IMR-90 (cell line): ENCODE data around the gene RAI14. TPM values are rescaled to one million over a fixed set of nuclear protein-coding genes. Genes with fewer than 3 reads are reported as not detected.

ENCODE experiments used
- ATAC-seq: fragments of 200-7000 bp; cut with Tn5 transposase; 2 replicates; pipeline ENCODE4 v1.9.1; 2020; ENCODE audit warnings: low read depth, mild to moderate bottlenecking, moderate library complexity
- BruUV-seq: library from RNA; stranded (reverse); fragments of 400-500 nt; replicated peaks from 2 replicates; lab custom pipeline; 2021; lab: Mats Ljungman, UMichigan
- CTCF ChIA-PET: fragments of 300-600 bp; formaldehyde crosslinking; extraction: SDS; loops from one replicate; lab custom pipeline; 2021; ENCODE audit warnings: antibody characterized with exemption; lab: Yijun Ruan, JAX
- POLR2A ChIA-PET: fragments of 300-600 bp; sonication (Branson Sonifier 250); formaldehyde crosslinking; loops from one replicate; lab custom pipeline; 2022; ENCODE audit warnings: antibody characterized with exemption; ENCODE audit not compliant: unreplicated experiment; lab: Charles Lee
- DNase-seq: peaks from one replicate; pipeline ENCODE4 v3.0.0; 2013
- H2AFZ ChIP-seq: replicated peaks from 2 replicates; pipeline ENCODE3; 2013; ENCODE audit warnings: low read length, mild to moderate bottlenecking; ENCODE audit not compliant: poor library complexity
- H2AK5ac ChIP-seq: 2 replicates; pipeline ENCODE4 v1.6.1; 2013; ENCODE audit warnings: low read depth, low read length, inconsistent platforms
- H2AK9ac ChIP-seq: replicated peaks from 2 replicates; pipeline ENCODE3; 2013; ENCODE audit warnings: mild to moderate bottlenecking, low read depth, low read length, moderate library complexity; ENCODE audit not compliant: poor library complexity
- H2BK120ac ChIP-seq: 2 replicates; pipeline ENCODE4 v1.6.1; 2013; ENCODE audit warnings: low read depth, low read length, inconsistent platforms
- H2BK15ac ChIP-seq: 3 replicates; pipeline ENCODE4 v1.6.1; 2013; ENCODE audit warnings: low read depth, low read length, inconsistent platforms
- H2BK20ac ChIP-seq: 2 replicates; pipeline ENCODE4 v1.6.1; 2013; ENCODE audit warnings: low read depth, mild to moderate bottlenecking, inconsistent platforms, low read length, moderate library complexity
- H2BK5ac ChIP-seq: 2 replicates; pipeline ENCODE4 v1.6.1; 2013; ENCODE audit warnings: mild to moderate bottlenecking, low read depth, low read length, inconsistent platforms; ENCODE audit not compliant: poor library complexity, severe bottlenecking
- H3K14ac ChIP-seq: replicated peaks from 2 replicates; pipeline ENCODE4 v1.6.1; 2013; ENCODE audit warnings: low read depth, low read length, inconsistent platforms
- H3K18ac ChIP-seq: 2 replicates; pipeline ENCODE4 v1.6.1; 2013; ENCODE audit warnings: low read depth, low read length, control low read depth
- H3K23ac ChIP-seq: 2 replicates; pipeline ENCODE4 v1.6.1; 2013; ENCODE audit warnings: low read depth, low read length, inconsistent platforms
- H3K27ac ChIP-seq: 2 replicates; pipeline ENCODE4 v1.5.1; 2013; ENCODE audit warnings: mild to moderate bottlenecking, control low read depth, low read length; ENCODE audit not compliant: insufficient read depth
- H3K27me3 ChIP-seq: 2 replicates; pipeline ENCODE4 v1.6.1; 2013; ENCODE audit warnings: low read length; ENCODE audit not compliant: control insufficient read depth, insufficient read depth
- H3K36me3 ChIP-seq: 2 replicates; pipeline ENCODE4 v1.6.1; 2013; ENCODE audit warnings: low read length, mixed read lengths; ENCODE audit not compliant: control insufficient read depth, insufficient read depth
- H3K4ac ChIP-seq: 2 replicates; pipeline ENCODE4 v1.6.1; 2013; ENCODE audit warnings: low read depth, low read length, inconsistent platforms
- H3K4me1 ChIP-seq: 2 replicates; pipeline ENCODE4 v1.6.1; 2013; ENCODE audit warnings: low read length, mixed read lengths; ENCODE audit not compliant: control insufficient read depth, insufficient read depth
- H3K4me2 ChIP-seq: 2 replicates; pipeline ENCODE4 v1.6.1; 2013; ENCODE audit warnings: low read depth, mild to moderate bottlenecking, control low read depth, low read length, moderate library complexity
- H3K4me3 ChIP-seq: 2 replicates; pipeline ENCODE4 v1.5.1; 2013; ENCODE audit warnings: low read depth, mild to moderate bottlenecking, control low read depth, low read length, moderate library complexity; ENCODE audit not compliant: insufficient read depth
- H3K56ac ChIP-seq: 2 replicates; pipeline ENCODE4 v1.6.1; 2013; ENCODE audit warnings: low read length, inconsistent platforms; ENCODE audit not compliant: insufficient read depth; ENCODE audit errors: extremely low read depth
- H3K79me1 ChIP-seq, 2 experiments: 2 replicates each; pipeline ENCODE4 v1.6.1; 2013; ENCODE audit warnings: low read length in 2 of 2, inconsistent platforms in 1 of 2, low read depth in 1 of 2
- H3K9ac ChIP-seq: 2 replicates; pipeline ENCODE4 v1.6.1; 2013; ENCODE audit warnings: low read depth, low read length, control low read depth
- H3K9me1 ChIP-seq: 2 replicates; pipeline ENCODE4 v1.6.1; 2013; ENCODE audit warnings: low read length, inconsistent platforms; ENCODE audit not compliant: insufficient read depth
- H3K9me3 ChIP-seq: 2 replicates; pipeline ENCODE4 v1.6.1; 2013; ENCODE audit warnings: low read length; ENCODE audit not compliant: control insufficient read depth, insufficient read depth
- H4K20me1 ChIP-seq: 2 replicates; pipeline ENCODE4 v1.6.1; 2013; ENCODE audit warnings: low read length, inconsistent platforms; ENCODE audit not compliant: insufficient read depth
- H4K5ac ChIP-seq: 2 replicates; pipeline ENCODE4 v1.6.1; 2013; ENCODE audit warnings: mild to moderate bottlenecking, low read depth, low read length, control low read depth
- H4K8ac ChIP-seq, 2 experiments: 2 replicates each; pipeline ENCODE4 v1.6.1; 2013; ENCODE audit warnings: low read depth in 2 of 2, low read length in 2 of 2, control low read depth in 1 of 2, inconsistent platforms in 1 of 2
- H4K91ac ChIP-seq: 2 replicates; pipeline ENCODE4 v1.6.1; 2013; ENCODE audit warnings: low read depth, low read length, inconsistent platforms; ENCODE audit not compliant: insufficient read depth
- CEBPB ChIP-seq: IDR thresholded peaks from 2 replicates; pipeline ENCODE4 v1.6.1; 2012; ENCODE audit warnings: low read depth, low read length, improper control_type of control experiment
- ELK1 ChIP-seq: fragments of 150-350 bp; IDR thresholded peaks from 2 replicates; pipeline ENCODE4 v1.6.1; 2016; ENCODE audit warnings: low read depth, mild to moderate bottlenecking, low read length, moderate library complexity, borderline replicate concordance
- FOS ChIP-seq: fragments of 150-350 bp; IDR thresholded peaks from 2 replicates; pipeline ENCODE4 v1.6.1; 2016; ENCODE audit warnings: low read depth, low read length
- MAFK ChIP-seq: IDR thresholded peaks from 2 replicates; pipeline ENCODE4 v1.6.1; 2012; ENCODE audit warnings: low read depth, low read length, improper control_type of control experiment
- NFE2L2 ChIP-seq: fragments of 150-350 bp; IDR thresholded peaks from 2 replicates; pipeline ENCODE4 v1.6.1; 2016; ENCODE audit warnings: low read depth, mild to moderate bottlenecking, low read length
- POLR2A ChIP-seq: IDR thresholded peaks from 2 replicates; pipeline ENCODE4 v1.6.1; 2012; ENCODE audit warnings: mild to moderate bottlenecking, low read depth, low read length
- RAD21 ChIP-seq: IDR thresholded peaks from 2 replicates; pipeline ENCODE4 v1.6.1; 2012; ENCODE audit warnings: low read length, improper control_type of control experiment
- RCOR1 ChIP-seq: IDR thresholded peaks from 2 replicates; pipeline ENCODE4 v1.6.1; 2012; ENCODE audit warnings: mild to moderate bottlenecking, low read length, improper control_type of control experiment; ENCODE audit not compliant: insufficient replicate concordance
- WGBS, 2 experiments: methylation state at CpG; one replicate each; pipeline versions ENCODE4 v1.1.5 to v1.1.7; 2013; ENCODE audit warnings: missing lambda C conversion rate in 2 of 2; ENCODE audit not compliant: insufficient read length in 1 of 2; ENCODE audit errors: extremely low coverage in 2 of 2; 5-methylcytosine and 5-hydroxymethylcytosine counted together
- dilution Hi-C: fragments of 300-500 bp; cut with HindIII; formaldehyde crosslinking; loops from one replicate; pipeline ENCODE4 v1.14.3; 2018; ENCODE audit warnings: low sequenced_read_pairs; ENCODE audit not compliant: unreplicated experiment
- in situ Hi-C: fragments of 300-500 bp; cut with MboI; formaldehyde crosslinking; loops from 3 replicates; pipeline ENCODE4 v1.14.3; 2019; ENCODE audit warnings: low sequenced_read_pairs, inconsistent platforms, mixed read lengths
- intact Hi-C: fragments of 100-400 bp; cut with micrococcal nuclease; formaldehyde crosslinking; loops from 2 replicates; pipeline ENCODE4 v1.10.0; 2022
- polyA plus RNA-seq, 3 experiments: library from polyadenylated mRNA; depleted of rRNA; stranded (reverse); fragments of >200 nt; gene quantifications; 2 replicates each; pipeline ENCODE4 v1.2.3, GENCODE V29; 2012; ENCODE audit warnings: low replicate concordance in 1 of 3
- total RNA-seq: library from RNA; depleted of rRNA; stranded (reverse); fragments of >200 nt; gene quantifications from 2 replicates; pipeline ENCODE4 v1.2.3, GENCODE V29; 2012
- TF ChIP-seq, protein P1 (sequence below): conservative IDR thresholded peaks from 2 replicates; pipeline ENCODE4 v1.5.1; 2012; ENCODE audit warnings: mild to moderate bottlenecking, low read depth, low read length, improper control_type of control experiment

Gene RAI14
- total and polyA plus RNA-seq, 2 of the 4 experiments (the other 2 are of a cell fraction): 221 to 267 TPM

DNA sequence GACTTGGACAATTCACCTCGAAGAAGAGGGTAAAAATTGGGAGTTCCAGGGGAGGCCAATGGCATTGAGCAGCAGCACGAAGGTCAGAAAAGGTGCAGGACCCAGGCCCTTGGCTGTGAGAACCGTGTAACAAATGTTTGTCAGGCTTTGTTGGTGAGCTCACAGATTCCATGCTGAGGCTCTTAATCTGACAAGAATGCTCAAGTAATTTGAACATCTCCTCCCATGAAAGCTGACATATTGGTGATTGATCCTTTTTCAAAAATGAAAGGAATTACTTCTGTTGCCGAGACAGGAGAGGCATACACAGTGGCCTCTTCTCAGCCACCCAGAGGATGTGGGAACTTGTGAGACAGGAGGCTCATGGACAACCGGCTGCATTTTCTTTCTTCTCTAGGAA, 11.6 kb downstream of the RAI14 start:
- ChIA-PET POLR2A (no interaction called here), CTCF (no interaction called here)
- ATAC-seq (no peak; the same call in 1 of the 2 replicates), DNase-seq (no peak)
- H3K23ac ChIP-seq: peak overlapping the region; percentile 58; the same call in 1 of the 2 replicates
- no peak overlapping the region for H3K56ac ChIP-seq
- peaks cover 0 to 56% of the 10 kb centered on the region in 2 experiments; a peak in 2 of 4 replicates for H3K79me1 ChIP-seq
- H4K8ac ChIP-seq: peak overlapping the region in 1 of 2 experiments; percentile 31; a peak in 1 of 4 replicates
- H3K4ac ChIP-seq: no peak overlapping the region
- peaks cover 94% of the 10 kb centered on the region for H4K20me1 ChIP-seq
- TF ChIP-seq FOS (no peak), RAD21 (no peak), POLR2A (no peak), ELK1 (no peak), NFE2L2 (no peak), MAFK (no peak), CEBPB (no peak), RCOR1 (no peak)
- TF ChIP-seq, protein P1, sequence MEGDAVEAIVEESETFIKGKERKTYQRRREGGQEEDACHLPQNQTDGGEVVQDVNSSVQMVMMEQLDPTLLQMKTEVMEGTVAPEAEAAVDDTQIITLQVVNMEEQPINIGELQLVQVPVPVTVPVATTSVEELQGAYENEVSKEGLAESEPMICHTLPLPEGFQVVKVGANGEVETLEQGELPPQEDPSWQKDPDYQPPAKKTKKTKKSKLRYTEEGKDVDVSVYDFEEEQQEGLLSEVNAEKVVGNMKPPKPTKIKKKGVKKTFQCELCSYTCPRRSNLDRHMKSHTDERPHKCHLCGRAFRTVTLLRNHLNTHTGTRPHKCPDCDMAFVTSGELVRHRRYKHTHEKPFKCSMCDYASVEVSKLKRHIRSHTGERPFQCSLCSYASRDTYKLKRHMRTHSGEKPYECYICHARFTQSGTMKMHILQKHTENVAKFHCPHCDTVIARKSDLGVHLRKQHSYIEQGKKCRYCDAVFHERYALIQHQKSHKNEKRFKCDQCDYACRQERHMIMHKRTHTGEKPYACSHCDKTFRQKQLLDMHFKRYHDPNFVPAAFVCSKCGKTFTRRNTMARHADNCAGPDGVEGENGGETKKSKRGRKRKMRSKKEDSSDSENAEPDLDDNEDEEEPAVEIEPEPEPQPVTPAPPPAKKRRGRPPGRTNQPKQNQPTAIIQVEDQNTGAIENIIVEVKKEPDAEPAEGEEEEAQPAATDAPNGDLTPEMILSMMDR: no peak
- peaks cover 42% of the 10 kb centered on the region for H3K9me1 ChIP-seq
- no peak overlapping the region for H2BK120ac ChIP-seq
- no peaks in the 10 kb centered on the region for H3K27me3 ChIP-seq
- H3K14ac ChIP-seq: peak overlapping the region; percentile 23; the same call in 1 of the 2 replicates
- H3K9ac ChIP-seq: no peak overlapping the region
- no peak overlapping the region for H2AK9ac ChIP-seq
- H3K36me3 ChIP-seq: peaks cover 27% of the 10 kb centered on the region
- H3K4me1 ChIP-seq: peaks cover 28% of the 10 kb centered on the region
- no peak overlapping the region for H4K5ac ChIP-seq
- no peaks in the 10 kb centered on the region for H3K9me3 ChIP-seq
- H2BK5ac ChIP-seq: peak overlapping the region; percentile 18
- H3K4me3 ChIP-seq: no peak overlapping the region
- H4K91ac ChIP-seq: no peak overlapping the region
- H3K27ac ChIP-seq: no peak overlapping the region
- no peak overlapping the region for H3K4me2 ChIP-seq
- no peak overlapping the region for H2AFZ ChIP-seq
- dilution Hi-C loops: no loop called here
- no peak overlapping the region for H3K18ac ChIP-seq
- H2BK15ac ChIP-seq: no peak overlapping the region
- no TSS peak for BruUV-seq
- no peak overlapping the region for H2BK20ac ChIP-seq
- intact Hi-C loops: no loop called here
- 73% methylated on average over 2 of the region's 5 CpGs; no CpG with 5 or more reads in 1 of the 2 experiments for WGBS, 2 experiments
- no peak overlapping the region for H2AK5ac ChIP-seq
- in situ Hi-C loops: no loop called here
